ENCODE results near the gene MBOAT1.
"Not testable (repeated sequence)": the region's sequence is repeated elsewhere in the genome, so short reads cannot be mapped to it uniquely, and the experiment has no call there.

The MBOAT1 gene

DNA sequence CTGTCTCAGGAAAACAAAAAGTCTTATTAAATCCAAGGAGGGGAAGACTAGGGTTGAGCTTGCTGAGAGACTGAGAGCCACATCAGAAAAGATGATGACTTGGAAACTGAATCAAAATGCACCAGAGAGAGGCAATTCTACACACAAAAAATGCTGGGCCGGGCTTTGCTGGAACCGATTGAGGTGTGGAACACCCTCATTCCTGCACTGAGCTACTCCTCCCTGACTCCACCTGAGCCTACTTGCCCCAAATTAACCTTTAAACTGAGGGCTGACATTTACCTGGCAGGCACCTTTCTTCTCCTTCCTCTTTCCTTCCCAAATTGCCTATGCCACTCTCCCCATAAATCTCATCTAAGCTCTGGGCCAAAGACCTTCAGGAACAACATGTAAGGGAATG lies 40.8 kb upstream of the MBOAT1 start:
- H3K27ac ChIP-seq = no peak overlapping the region
- TF ChIP-seq ZFX (IDR thresholded peaks at IDR 0.05; ENCODE audit: borderline replicate concordance) = no peak
- TF ChIP-seq, protein P1, sequence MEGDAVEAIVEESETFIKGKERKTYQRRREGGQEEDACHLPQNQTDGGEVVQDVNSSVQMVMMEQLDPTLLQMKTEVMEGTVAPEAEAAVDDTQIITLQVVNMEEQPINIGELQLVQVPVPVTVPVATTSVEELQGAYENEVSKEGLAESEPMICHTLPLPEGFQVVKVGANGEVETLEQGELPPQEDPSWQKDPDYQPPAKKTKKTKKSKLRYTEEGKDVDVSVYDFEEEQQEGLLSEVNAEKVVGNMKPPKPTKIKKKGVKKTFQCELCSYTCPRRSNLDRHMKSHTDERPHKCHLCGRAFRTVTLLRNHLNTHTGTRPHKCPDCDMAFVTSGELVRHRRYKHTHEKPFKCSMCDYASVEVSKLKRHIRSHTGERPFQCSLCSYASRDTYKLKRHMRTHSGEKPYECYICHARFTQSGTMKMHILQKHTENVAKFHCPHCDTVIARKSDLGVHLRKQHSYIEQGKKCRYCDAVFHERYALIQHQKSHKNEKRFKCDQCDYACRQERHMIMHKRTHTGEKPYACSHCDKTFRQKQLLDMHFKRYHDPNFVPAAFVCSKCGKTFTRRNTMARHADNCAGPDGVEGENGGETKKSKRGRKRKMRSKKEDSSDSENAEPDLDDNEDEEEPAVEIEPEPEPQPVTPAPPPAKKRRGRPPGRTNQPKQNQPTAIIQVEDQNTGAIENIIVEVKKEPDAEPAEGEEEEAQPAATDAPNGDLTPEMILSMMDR (IDR thresholded peaks at IDR 0.05) = no peak

DNA sequence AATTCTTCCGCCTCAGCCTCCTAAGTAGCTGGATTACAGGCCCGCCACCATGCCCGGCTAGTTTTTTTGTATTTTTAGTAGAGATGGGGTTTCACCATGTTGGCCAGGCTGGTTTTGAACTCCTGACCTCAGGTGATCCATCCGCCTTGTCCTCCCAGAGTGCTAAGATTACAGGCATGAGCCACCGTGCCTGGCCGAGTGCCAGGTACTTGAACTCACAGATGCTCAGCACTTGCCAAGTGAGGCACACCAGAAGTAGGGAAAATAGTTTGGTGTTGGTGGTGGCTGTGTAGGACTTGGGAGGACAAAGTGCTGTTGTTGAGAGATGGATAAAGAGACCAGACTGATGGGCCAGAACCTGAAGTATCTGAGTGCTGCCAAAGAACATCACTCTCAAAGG lies 40.0 kb upstream of the MBOAT1 start:
- H3K27ac ChIP-seq = no peak overlapping the region
- TF ChIP-seq, protein P1 (IDR thresholded peaks at IDR 0.05) = no peak
- TF ChIP-seq ZFX (IDR thresholded peaks at IDR 0.05; ENCODE audit: borderline replicate concordance) = no peak

DNA sequence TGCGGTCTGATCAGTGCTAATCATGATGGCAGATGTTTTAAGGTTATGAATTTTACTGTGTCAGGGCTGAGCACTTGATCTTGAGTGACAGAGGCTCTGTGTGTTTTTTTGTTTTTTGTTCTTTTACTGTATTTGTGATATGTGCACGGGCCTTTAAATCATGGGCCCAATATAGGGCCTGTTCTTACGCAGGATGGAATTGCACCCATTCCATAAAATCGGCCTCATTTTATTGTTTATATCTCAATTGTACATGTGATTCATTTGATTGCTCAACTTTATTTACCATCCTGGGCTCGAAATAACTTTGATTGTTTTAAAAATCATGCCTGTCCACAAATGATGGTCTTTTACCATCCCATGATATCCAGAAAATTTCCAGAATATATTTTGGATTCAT lies 39.3 kb upstream of the MBOAT1 start:
- TF ChIP-seq, protein P1 (IDR thresholded peaks at IDR 0.05) = no peak
- no peak for TF ChIP-seq ZFX (IDR thresholded peaks at IDR 0.05; ENCODE audit: borderline replicate concordance)
- no peak overlapping the region for H3K27ac ChIP-seq

DNA sequence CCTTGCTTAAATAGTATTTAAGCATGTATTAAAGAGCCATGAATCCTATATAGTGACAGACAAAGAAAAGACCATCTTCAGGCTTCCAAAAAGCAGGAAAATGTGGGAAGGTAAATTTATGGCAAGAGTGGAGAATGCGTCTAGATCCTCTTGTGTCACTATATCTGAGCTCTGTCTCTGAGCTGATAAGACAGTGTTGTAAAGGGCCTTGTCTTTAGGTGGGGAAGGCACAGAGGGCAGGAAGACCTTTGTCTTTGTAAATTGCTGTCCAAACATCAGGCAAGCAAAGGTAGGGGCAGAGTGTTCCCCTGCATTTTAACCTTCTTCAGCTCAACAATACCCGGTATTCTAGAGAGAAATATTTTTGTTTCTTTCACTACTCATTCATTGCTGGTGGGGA lies 33.9 kb upstream of the MBOAT1 start:
- H3K27ac ChIP-seq = no peak overlapping the region
- no peak for TF ChIP-seq ZFX (IDR thresholded peaks at IDR 0.05; ENCODE audit: borderline replicate concordance)
- TF ChIP-seq, protein P1 (IDR thresholded peaks at IDR 0.05) = no peak

DNA sequence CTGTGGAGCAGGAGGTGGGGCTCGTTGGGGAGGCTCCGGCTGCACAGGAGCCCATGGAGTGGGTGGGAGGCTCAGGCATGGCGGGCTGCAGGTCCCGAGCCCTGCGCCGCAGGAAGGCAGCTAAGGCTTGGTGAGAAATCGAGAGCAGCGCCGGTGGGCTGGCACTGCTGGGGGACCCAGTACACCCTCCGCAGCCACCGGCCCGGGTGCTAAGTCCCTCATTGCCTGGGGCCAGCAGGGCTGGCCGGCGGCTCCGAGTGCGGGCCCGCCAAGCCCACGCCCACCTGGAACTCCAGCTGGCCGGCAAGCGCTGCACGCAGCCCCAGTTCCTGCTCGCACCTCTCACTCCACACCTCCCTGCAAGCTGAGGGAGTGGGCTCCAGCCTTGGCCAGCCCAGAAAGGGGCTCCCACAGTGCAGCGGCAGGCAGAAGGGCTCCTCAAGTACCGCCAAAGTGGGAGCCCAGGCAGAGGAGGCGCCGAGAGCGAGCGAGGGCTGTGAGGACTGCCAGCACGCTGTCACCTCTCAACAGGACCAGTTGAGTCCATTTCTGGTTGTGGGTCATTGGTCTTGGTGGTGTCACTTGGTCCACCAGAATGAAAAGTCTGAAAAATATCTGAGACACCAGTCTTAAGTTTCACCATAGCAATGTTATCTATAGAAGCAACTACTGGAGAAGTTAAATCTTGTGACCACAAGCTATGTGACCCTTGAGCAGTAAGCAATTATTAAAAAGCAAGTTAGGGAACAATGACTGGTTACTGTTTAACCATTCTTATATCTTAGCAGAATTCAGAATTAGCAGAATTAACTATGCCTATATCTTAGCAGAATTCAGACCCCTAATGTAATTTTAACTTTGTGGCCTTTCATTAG lies 32.8 kb upstream of the MBOAT1 start:
- H3K27ac ChIP-seq = not testable (repeated sequence)

DNA sequence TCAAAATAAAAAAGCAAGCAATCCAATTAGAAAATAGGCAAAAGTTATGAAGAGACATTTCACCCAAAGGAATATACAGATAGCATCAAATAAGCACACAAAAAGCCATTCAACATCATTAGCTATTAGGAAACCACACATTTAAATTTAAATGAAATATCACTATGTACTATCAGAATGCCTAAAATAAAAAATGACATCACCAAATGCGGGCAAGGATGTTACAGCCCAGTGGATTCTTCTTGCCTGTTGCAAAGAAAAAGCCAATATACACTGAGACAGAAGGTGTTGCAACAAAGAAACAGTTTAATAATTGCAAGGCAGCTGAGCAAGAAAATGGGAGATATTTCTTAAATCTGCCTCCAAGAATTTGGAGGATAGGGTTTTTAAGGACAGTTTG lies 31.0 kb upstream of the MBOAT1 start:
- TF ChIP-seq, protein P1 (IDR thresholded peaks at IDR 0.05) = no peak
- TF ChIP-seq ZFX (IDR thresholded peaks at IDR 0.05; ENCODE audit: borderline replicate concordance) = no peak

DNA sequence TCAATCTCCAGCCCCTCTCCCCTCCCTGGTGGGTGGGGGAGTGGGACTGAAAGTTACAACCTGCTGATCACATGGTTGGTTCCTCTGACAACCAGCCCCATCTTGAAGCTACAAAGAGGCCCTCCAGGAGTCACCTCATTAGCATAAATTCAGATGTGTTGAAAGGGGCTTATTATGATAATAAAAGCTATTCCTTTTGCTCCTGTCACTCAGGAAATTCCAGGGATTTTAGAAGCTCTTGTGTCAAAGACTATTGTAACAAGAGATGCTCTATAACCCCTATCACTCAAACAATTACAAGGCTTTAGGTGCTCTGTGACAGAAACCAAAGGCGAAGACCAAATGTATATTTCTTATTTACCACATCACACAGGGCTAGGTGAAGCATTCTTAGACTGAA lies 30.1 kb upstream of the MBOAT1 start:
- no peak for TF ChIP-seq ZFX (IDR thresholded peaks at IDR 0.05; ENCODE audit: borderline replicate concordance)
- TF ChIP-seq, protein P1 (IDR thresholded peaks at IDR 0.05) = no peak
- H3K27ac ChIP-seq = no peak overlapping the region

More for the DNA sequence above, 31.0 kb upstream of the MBOAT1 start:
- H3K27ac ChIP-seq = no peak overlapping the region

Data from 22Rv1 (cell line).